HepG2 (cell line): ENCODE results near the gene MNDA. TPM values are rescaled to one million over a fixed set of nuclear protein-coding genes. Genes with fewer than 3 reads are reported as not detected.

Experiments used
- ATAC-seq: fragments of 200-7000 bp; cut with Tn5 transposase; 3 replicates; pipeline ENCODE4 v1.9.1; 2020; ENCODE audit warnings: mild to moderate bottlenecking, moderate library complexity
- BruUV-seq: library from RNA; stranded (reverse); fragments of 400-500 nt; replicated peaks from 2 replicates; lab custom pipeline; 2021; lab: Mats Ljungman, UMichigan
- CTCF ChIA-PET: fragments of 300-600 bp; formaldehyde crosslinking; extraction: SDS; loops from one replicate; lab custom pipeline; 2021; ENCODE audit warnings: low total read pairs, inconsistent platforms, low intra/inter-chr PET ratio; lab: Yijun Ruan, JAX
- POLR2A ChIA-PET: fragments of 350-600 bp; sonication (Branson Sonifier 250); formaldehyde crosslinking; loops from one replicate; lab custom pipeline; 2020; ENCODE audit warnings: antibody characterized with exemption, inconsistent platforms; lab: Yijun Ruan, JAX
- DNase-seq: peaks from one replicate; pipeline ENCODE4 v3.0.0-alpha.2; 2015; ENCODE audit warnings: low spot score
- FAIRE-seq: peaks from 3 replicates; lab custom pipeline; 2011; peaks lifted over from hg19 to GRCh38; lab: Jason Lieb, UNC
- H2AFZ ChIP-seq: one replicate; pipeline ENCODE4 v1.6.1; 2011; ENCODE audit warnings: low read length, inconsistent platforms
- H3K27ac ChIP-seq: fragments of 300-600 bp; 3 replicates; pipeline ENCODE4 v1.8.0; 2011; ENCODE audit warnings: mixed run types, mild to moderate bottlenecking, mixed read lengths, low read length, inconsistent platforms; ENCODE audit not compliant: insufficient read depth; ENCODE audit errors: extremely low read length
- H3K27me3 ChIP-seq, 2 experiments: fragments of 200-600 bp in 1 of 2; 2 replicates in 1 of 2; 3 replicates in 1 of 2; pipeline versions ENCODE4 v1.6.0 to v1.8.0; 2011; ENCODE audit warnings: low read length in 2 of 2, mild to moderate bottlenecking in 2 of 2, moderate library complexity in 2 of 2, inconsistent platforms in 1 of 2; ENCODE audit not compliant: insufficient read depth in 2 of 2, control insufficient read depth in 1 of 2
- H3K36me3 ChIP-seq, 2 experiments: fragments of 200-600 bp in 1 of 2; replicated peaks in 1 of 2; 2 replicates in 1 of 2; 3 replicates in 1 of 2; pipeline versions ENCODE4 v1.5.1 to v1.8.0; 2011; ENCODE audit warnings: low read length in 2 of 2, inconsistent platforms in 1 of 2; ENCODE audit not compliant: insufficient read depth in 2 of 2, control insufficient read depth in 1 of 2
- H3K4me1 ChIP-seq: 2 replicates; pipeline ENCODE4 v1.5.1; 2012; ENCODE audit warnings: low read length, inconsistent platforms; ENCODE audit not compliant: insufficient read depth
- H3K4me2 ChIP-seq: 2 replicates; pipeline ENCODE4 v1.6.0; 2011; ENCODE audit warnings: low read depth, low read length, inconsistent platforms
- H3K4me3 ChIP-seq, 3 experiments: fragments of 200-600 bp in 1 of 3; sonication (generic), shearing (Covaris generic) in 1 of 3; replicated peaks in 1 of 3; 2 replicates each; pipeline ENCODE4 v1.5.1; 2011 to 2016; ENCODE audit warnings: low read length in 3 of 3, inconsistent platforms in 2 of 3, low read depth in 2 of 3, mild to moderate bottlenecking in 2 of 3, control low read depth in 1 of 3, mixed read lengths in 1 of 3; ENCODE audit not compliant: insufficient read depth in 1 of 3
- H3K79me2 ChIP-seq: one replicate; pipeline ENCODE4 v1.6.1; 2011; ENCODE audit warnings: low read length, inconsistent platforms; ENCODE audit not compliant: insufficient read depth
- H3K9ac ChIP-seq: 2 replicates; pipeline ENCODE4 v1.6.0; 2011; ENCODE audit warnings: mild to moderate bottlenecking, low read depth, low read length, inconsistent platforms; ENCODE audit not compliant: insufficient read depth
- H3K9me3 ChIP-seq: 2 replicates; pipeline ENCODE4 v1.5.1; 2012; ENCODE audit warnings: mild to moderate bottlenecking, low read length
- H4K20me1 ChIP-seq: 2 replicates; pipeline ENCODE4 v1.6.0; 2011; ENCODE audit warnings: inconsistent platforms, mild to moderate bottlenecking, low read length, moderate library complexity; ENCODE audit not compliant: insufficient read depth
- MXD4 ChIP-seq: IDR thresholded peaks from 2 replicates; pipeline ENCODE4 v1.6.1; 2016; ENCODE audit warnings: mild to moderate bottlenecking, missing biosample characterization, missing genetic modification reagents
- PHB2 ChIP-seq: fragments of 450-650 bp; IDR thresholded peaks from 2 replicates; pipeline ENCODE4 v1.6.1; 2018; ENCODE audit not compliant: partially characterized antibody
- SMAD9 ChIP-seq: sonication (generic); formaldehyde crosslinking; IDR thresholded peaks from 2 replicates; pipeline ENCODE4 v1.5.1; 2020; ENCODE audit warnings: mild to moderate bottlenecking, missing genetic modification reagents
- TAF15 ChIP-seq: fragments of 200-400 bp; formaldehyde crosslinking; IDR thresholded peaks from one replicate; pipeline ENCODE4 v1.6.1; 2018; ENCODE audit warnings: mild to moderate bottlenecking, low read depth, low read length; ENCODE audit not compliant: poor library complexity, severe bottlenecking
- TBX3 ChIP-seq: fragments of 450-650 bp; IDR thresholded peaks from 2 replicates; pipeline ENCODE4 v1.6.1; 2017; ENCODE audit warnings: antibody characterized with exemption, mild to moderate bottlenecking, inconsistent platforms, borderline replicate concordance
- TFDP1 ChIP-seq: IDR thresholded peaks from 2 replicates; pipeline ENCODE4 v1.6.1; 2016; ENCODE audit warnings: missing compliant biosample characterization, missing genetic modification reagents, borderline replicate concordance
- ZFP41 ChIP-seq: sonication (generic); formaldehyde crosslinking; IDR thresholded peaks from 2 replicates; pipeline ENCODE4 v1.4.0; 2020; ENCODE audit warnings: mild to moderate bottlenecking, missing genetic modification reagents, borderline replicate concordance
- ZNF431 ChIP-seq: sonication (generic); formaldehyde crosslinking; IDR thresholded peaks from 2 replicates; pipeline ENCODE4 v1.9.0; 2022; ENCODE audit warnings: missing genetic modification reagents, low read depth, mild to moderate bottlenecking, borderline replicate concordance
- ZNF567 ChIP-seq: sonication (generic); formaldehyde crosslinking; IDR thresholded peaks from 2 replicates; pipeline ENCODE4 v1.8.1; 2023; ENCODE audit warnings: mild to moderate bottlenecking, missing genetic modification reagents, borderline replicate concordance
- ZNF616 ChIP-seq: sonication (generic); formaldehyde crosslinking; IDR thresholded peaks from 2 replicates; pipeline ENCODE4 v1.5.0; 2020; ENCODE audit warnings: low read depth, mild to moderate bottlenecking, missing genetic modification reagents
- ZNF644 ChIP-seq: IDR thresholded peaks from 2 replicates; pipeline ENCODE4 v1.6.1; 2016; ENCODE audit warnings: low read depth
- ZNF780A ChIP-seq: sonication (generic); formaldehyde crosslinking; IDR thresholded peaks from 2 replicates; pipeline ENCODE4 v1.8.0; 2022; ENCODE audit warnings: mild to moderate bottlenecking, missing genetic modification reagents, moderate library complexity
- WGBS: methylation state at CpG from one replicate; pipeline ENCODE4 v1.1.6; 2017; ENCODE audit warnings: low lambda C conversion rate; 5-methylcytosine and 5-hydroxymethylcytosine counted together
- in situ Hi-C: cut with HindIII; loops from 2 replicates; pipeline ENCODE4 v1.10.0; 2017; ENCODE audit warnings: low pct_unique_long_range_greater_than_20kb; ENCODE audit not compliant: extremely low pct_ligation_motif_present
- intact Hi-C: fragments of 100-400 bp; cut with micrococcal nuclease; formaldehyde crosslinking; loops from one replicate; pipeline ENCODE4 v1.10.0; 2022; ENCODE audit not compliant: unreplicated experiment
- polyA plus RNA-seq, 8 experiments: library from polyadenylated mRNA; depleted of rRNA in 3 of 8; stranded (reverse) in 7 of 8; unstranded in 1 of 8; fragments of >200 nt; fragmentation: Illumina TruSeq in 4 of 8; extraction: Trizol in 4 of 8; gene quantifications; 2 replicates each; pipeline versions ENCODE4 v1.2.1 to v1.2.3, GENCODE V29; 2011 to 2016; ENCODE audit warnings: low read depth in 4 of 8, missing spikeins in 1 of 8, mixed read lengths in 1 of 8; ENCODE audit not compliant: insufficient read depth in 1 of 8
- total RNA-seq, 5 experiments: library from RNA; depleted of rRNA; stranded (reverse); fragments of >200 nt; fragmentation: Illumina TruSeq; extraction: Trizol; gene quantifications; 2 replicates each; pipeline ENCODE4 v1.2.3, GENCODE V29; 2016; ENCODE audit warnings: low read depth in 1 of 5

The MNDA gene
- total and polyA plus RNA-seq, 2 of the 13 experiments (the other 11 are each of a cell fraction or from before 2014, with no cell fraction given), result not detected

DNA sequence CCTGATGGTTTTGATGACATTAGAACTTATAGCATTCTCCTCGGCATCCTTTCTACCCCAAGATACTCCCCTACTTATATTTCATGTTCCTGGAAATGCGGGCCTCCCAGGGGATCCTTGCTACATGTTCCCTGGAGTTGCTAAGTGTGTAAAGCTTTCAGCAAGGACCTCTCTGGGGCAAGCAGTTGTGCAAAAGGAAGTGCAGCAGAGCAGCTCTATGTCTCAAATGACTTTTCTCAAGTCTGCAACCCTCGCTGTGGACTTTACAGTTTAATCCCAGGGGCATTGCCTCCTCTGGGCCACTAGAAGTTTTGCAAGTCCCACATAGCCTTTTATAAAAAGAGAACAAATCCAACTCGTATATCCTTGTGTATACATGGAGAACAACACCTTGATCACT lies 20.8 kb upstream of the MNDA start:
- no peaks in the 10 kb centered on the region for H3K36me3 ChIP-seq
- no peaks in the 10 kb centered on the region for H3K4me1 ChIP-seq
- H3K27ac ChIP-seq, result no peak overlapping the region
- FAIRE-seq (no peak), DNase-seq (no peak), ATAC-seq (no peak)
- BruUV-seq, result no TSS peak
- no peak overlapping the region for H3K4me2 ChIP-seq
- TF ChIP-seq TFDP1 (no peak), ZNF431 (CRISPR knock-in tag) (no peak), TBX3 (no peak), MXD4 (CRISPR knock-in tag) (no peak), ZNF644 (no peak), ZNF616 (no peak), ZNF780A (CRISPR knock-in tag) (no peak), TAF15 (no peak), SMAD9 (CRISPR knock-in tag) (no peak), PHB2 (no peak), ZFP41 (CRISPR knock-in tag) (no peak), ZNF567 (no peak)
- in situ Hi-C loops, result no loop called here
- CTCF ChIA-PET, result no interaction called here
- 1% methylated on average over 4 of the region's 4 CpGs for WGBS
- H3K4me3 ChIP-seq, result no peak overlapping the region
- no peaks in the 10 kb centered on the region for H4K20me1 ChIP-seq
- no peaks in the 10 kb centered on the region for H3K79me2 ChIP-seq
- H2AFZ ChIP-seq, result no peak overlapping the region
- intact Hi-C loops, result no loop called here
- no peaks in the 10 kb centered on the region for H3K27me3 ChIP-seq
- H3K9ac ChIP-seq, result no peak overlapping the region
- H3K9me3 ChIP-seq, result peaks cover 26% of the 10 kb centered on the region; the same call in 1 of the 2 replicates
- POLR2A ChIA-PET, result no interaction called here
